Bronchial epithelial cell (primary cell): Measurements from ENCODE around the gene HSPBP1. TPM values are rescaled to one million over a fixed set of nuclear protein-coding genes. Genes with fewer than 3 reads are reported as not detected.

Experiments
- DNase-seq: peaks from one replicate; pipeline ENCODE4 v3.0.0-alpha.2; 2010; ENCODE audit warnings: low read depth
- FAIRE-seq: peaks from 2 replicates; lab custom pipeline; 2011; peaks lifted over from hg19 to GRCh38; lab: Jason Lieb, UNC
- H3K27me3 ChIP-seq: 2 replicates; pipeline ENCODE4 v1.5.1; 2011; ENCODE audit warnings: low read length; ENCODE audit not compliant: control insufficient read depth, insufficient read depth
- H3K36me3 ChIP-seq: 2 replicates; pipeline ENCODE4 v1.5.1; 2011; ENCODE audit warnings: low read length; ENCODE audit not compliant: control insufficient read depth, insufficient read depth
- H3K4me3 ChIP-seq: 2 replicates; pipeline ENCODE4 v1.5.1; 2011; ENCODE audit warnings: mild to moderate bottlenecking, low read depth, low read length, control low read depth
- total RNA-seq: library from RNA; depleted of rRNA; stranded (reverse); fragments of >200 nt; gene quantifications from 2 replicates; pipeline ENCODE4 v1.2.1, GENCODE V29; 2014
- TF ChIP-seq, protein P1 (sequence below): IDR thresholded peaks from 2 replicates; pipeline ENCODE4 v1.5.1; 2011; ENCODE audit warnings: mild to moderate bottlenecking, moderate library complexity, low read length, control low read depth, inconsistent platforms; ENCODE audit not compliant: insufficient read depth, severe bottlenecking

HSPBP1 gene
- total RNA-seq, 1 donor from 2014 or later = 37.1 TPM

DNA sequence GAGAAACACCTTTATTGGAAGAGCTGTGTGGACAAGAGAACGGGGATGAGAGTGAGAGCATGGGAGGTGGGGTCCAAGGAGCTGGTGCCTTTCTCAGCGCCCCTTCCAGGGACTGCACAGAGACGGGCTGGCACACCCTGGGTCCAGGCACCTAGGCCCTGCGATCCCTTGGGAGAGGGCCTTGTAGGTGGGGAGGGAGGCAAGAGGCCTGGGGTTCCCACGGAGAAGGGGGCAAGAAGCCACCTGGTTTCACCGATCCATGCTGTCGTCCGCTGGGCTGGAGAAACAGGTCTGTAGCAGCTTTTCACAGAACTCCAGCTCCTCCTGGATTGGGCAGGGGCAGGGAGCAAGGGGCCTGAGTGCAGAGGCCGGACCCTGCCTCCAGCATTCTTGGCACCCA is 17.6 kb downstream of the HSPBP1 start:
- TF ChIP-seq, protein P1, sequence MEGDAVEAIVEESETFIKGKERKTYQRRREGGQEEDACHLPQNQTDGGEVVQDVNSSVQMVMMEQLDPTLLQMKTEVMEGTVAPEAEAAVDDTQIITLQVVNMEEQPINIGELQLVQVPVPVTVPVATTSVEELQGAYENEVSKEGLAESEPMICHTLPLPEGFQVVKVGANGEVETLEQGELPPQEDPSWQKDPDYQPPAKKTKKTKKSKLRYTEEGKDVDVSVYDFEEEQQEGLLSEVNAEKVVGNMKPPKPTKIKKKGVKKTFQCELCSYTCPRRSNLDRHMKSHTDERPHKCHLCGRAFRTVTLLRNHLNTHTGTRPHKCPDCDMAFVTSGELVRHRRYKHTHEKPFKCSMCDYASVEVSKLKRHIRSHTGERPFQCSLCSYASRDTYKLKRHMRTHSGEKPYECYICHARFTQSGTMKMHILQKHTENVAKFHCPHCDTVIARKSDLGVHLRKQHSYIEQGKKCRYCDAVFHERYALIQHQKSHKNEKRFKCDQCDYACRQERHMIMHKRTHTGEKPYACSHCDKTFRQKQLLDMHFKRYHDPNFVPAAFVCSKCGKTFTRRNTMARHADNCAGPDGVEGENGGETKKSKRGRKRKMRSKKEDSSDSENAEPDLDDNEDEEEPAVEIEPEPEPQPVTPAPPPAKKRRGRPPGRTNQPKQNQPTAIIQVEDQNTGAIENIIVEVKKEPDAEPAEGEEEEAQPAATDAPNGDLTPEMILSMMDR = no peak
- DNase-seq = no peak
- no peak for FAIRE-seq
- H3K27me3 ChIP-seq = no peaks in the 10 kb centered on the region
- H3K36me3 ChIP-seq = peaks cover 1% of the 10 kb centered on the region
- H3K4me3 ChIP-seq = no peak overlapping the region

DNA sequence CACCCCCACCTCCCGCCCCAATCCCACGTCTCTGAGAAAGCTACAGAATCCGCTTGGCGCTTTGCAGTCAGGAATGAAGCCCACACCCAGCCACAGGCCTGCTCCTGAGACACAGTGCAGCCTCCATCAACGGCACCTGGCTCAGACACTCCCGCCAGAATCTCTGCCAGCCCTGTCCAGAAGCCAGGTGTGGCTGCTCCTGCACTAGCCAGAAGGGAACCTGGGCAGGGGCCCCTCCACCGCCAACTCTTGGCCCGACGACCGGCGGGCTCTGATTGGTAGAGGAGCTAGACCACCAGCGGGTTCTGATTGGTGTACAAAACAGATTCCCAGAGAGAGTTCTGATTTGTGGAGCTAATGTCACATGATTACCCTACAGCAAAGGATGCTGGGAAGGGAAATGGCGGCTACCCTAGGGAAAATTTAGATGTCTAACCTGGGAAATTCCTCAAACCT is 18.2 kb downstream of the HSPBP1 start:
- TF ChIP-seq, protein P1 = no peak
- DNase-seq (no peak), FAIRE-seq (no peak)
- Histone ChIP-seq H3K27me3 (no peaks in the 10 kb centered on the region), H3K36me3 (peaks cover 1% of the 10 kb centered on the region), H3K4me3 (no peak overlapping the region)

DNA sequence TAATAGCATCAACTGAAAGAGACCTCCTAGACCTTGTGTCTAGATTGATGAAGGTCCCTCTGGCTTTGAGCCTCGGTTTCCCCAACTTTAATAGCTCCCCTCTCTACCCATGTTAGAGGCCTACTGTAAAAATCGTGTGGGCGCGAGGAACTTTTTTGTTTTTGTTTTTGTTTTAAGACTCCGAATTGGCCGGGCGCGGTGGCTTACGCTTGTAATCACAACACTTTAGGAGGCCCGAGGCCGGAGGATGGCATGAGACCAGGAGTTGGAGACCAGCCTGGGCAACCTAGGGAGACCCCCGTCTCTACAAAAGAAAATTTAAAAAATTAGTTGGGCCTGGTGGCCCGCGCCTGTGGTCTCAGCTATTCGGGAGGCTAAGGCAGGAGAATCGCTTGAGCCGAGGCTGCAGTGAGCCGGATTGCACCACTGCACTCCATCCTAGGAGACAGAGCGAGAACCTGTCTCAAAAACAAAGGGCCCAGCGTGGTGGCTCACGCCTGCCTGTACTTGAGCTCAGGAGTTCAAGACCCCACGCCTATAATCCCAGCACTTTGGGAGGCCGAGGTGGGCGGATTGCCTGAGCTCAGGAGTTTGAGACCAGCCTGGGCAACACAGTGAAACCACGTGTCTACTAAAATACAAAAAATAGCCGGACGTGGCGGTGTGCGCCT is 20.2 kb downstream of the HSPBP1 start:
- DNase-seq = no peak
- Histone ChIP-seq H3K36me3 (peaks cover 3% of the 10 kb centered on the region), H3K27me3 (no peaks in the 10 kb centered on the region), H3K4me3 (peak overlapping the region; percentile 37)
- TF ChIP-seq, protein P1 = no peak
- no peak for FAIRE-seq

DNA sequence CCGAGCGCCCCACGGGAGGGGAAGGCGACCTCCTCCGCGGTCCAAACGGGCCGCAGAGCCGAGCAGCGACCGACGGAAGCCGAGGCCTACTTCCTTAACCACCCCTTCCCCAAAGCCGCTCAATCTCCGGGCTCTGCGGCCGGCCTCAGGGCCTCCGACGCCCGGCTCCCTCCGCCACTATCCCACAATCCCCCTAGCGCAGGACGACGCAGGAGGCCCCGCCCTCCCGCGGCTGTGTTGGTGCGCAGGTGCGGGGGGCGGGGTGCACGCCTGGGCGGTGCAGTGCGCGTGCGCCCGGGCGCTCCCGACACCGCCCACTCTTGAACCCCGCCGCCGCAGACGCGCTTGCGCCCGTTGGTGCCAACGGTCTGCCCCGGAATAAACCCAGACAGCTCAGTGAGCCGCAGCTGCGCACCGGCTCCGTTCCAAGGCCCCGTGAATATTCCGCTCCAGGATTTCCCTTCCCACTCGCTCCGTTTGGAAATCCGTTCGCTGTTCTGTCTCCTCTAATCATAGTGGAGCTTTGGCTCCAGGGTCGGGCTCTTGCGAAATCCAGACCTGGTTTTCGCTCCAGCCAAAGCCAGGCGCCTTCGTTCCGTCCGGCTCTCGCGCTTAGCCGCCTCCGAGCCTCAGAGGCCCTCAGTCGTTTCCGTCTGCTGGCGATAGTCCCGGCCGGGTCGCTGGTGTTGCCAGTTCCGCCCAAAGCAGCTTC is 20.9 kb downstream of the HSPBP1 start, which contains the start of gene PPP6R1:
Gene PPP6R1 (minus strand): TSS at position 190 of the 712 bp plus-strand sequence. CDS start 11,914 bp downstream, outside the sequence.
- FAIRE-seq = no peak
- TF ChIP-seq, protein P1 = no peak
- no peaks in the 10 kb centered on the region for H3K27me3 ChIP-seq
- DNase-seq = peak; percentile 96
- H3K36me3 ChIP-seq = peaks cover 4% of the 10 kb centered on the region
- H3K4me3 ChIP-seq = peak within 1 kb of the TSS; percentile 88

DNA sequence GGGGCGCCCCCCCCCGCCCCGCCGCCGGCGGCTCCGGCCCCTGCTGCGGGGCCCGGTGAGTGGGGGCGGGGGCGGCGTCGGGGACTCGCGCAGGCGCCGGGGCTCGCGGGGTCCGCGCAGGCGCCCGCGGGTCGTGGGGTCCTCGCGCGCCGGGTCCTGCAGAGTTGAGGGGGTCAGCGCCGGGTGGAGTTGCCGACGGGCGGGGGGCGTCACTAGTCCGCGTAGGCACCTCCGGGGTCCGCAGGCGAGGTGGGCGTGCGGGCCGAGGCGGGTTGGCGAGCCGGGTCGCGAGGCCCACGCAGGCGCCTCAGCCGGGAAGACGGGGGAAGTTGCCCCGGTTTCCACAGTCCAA is 21.5 kb downstream of the HSPBP1 start:
- H3K27me3 ChIP-seq = no peaks in the 10 kb centered on the region
- no peak for FAIRE-seq
- peaks cover 6% of the 10 kb centered on the region for H3K36me3 ChIP-seq
- TF ChIP-seq, protein P1 = no peak
- peak overlapping the region; percentile 88 for H3K4me3 ChIP-seq
- DNase-seq = no peak
